HepG2 (cell line): ENCODE measurements around the gene RIMBP2. TPM values are rescaled to one million over a fixed set of nuclear protein-coding genes. Genes with fewer than 3 reads are reported as not detected.

Experiments
- ATAC-seq: fragments of 200-7000 bp; cut with Tn5 transposase; 3 replicates; pipeline ENCODE4 v1.9.1; 2020; ENCODE audit warnings: mild to moderate bottlenecking, moderate library complexity
- BruUV-seq: library from RNA; stranded (reverse); fragments of 400-500 nt; replicated peaks from 2 replicates; lab custom pipeline; 2021; lab: Mats Ljungman, UMichigan
- CTCF ChIA-PET: fragments of 300-600 bp; formaldehyde crosslinking; extraction: SDS; loops from one replicate; lab custom pipeline; 2021; ENCODE audit warnings: low total read pairs, inconsistent platforms, low intra/inter-chr PET ratio; lab: Yijun Ruan, JAX
- POLR2A ChIA-PET: fragments of 350-600 bp; sonication (Branson Sonifier 250); formaldehyde crosslinking; loops from one replicate; lab custom pipeline; 2020; ENCODE audit warnings: antibody characterized with exemption, inconsistent platforms; lab: Yijun Ruan, JAX
- DNase-seq: peaks from one replicate; pipeline ENCODE4 v3.0.0-alpha.2; 2015; ENCODE audit warnings: low spot score
- FAIRE-seq: peaks from 3 replicates; lab custom pipeline; 2011; peaks lifted over from hg19 to GRCh38; lab: Jason Lieb, UNC
- H2AFZ ChIP-seq: one replicate; pipeline ENCODE4 v1.6.1; 2011; ENCODE audit warnings: low read length, inconsistent platforms
- H3K27ac ChIP-seq: fragments of 300-600 bp; 3 replicates; pipeline ENCODE4 v1.8.0; 2011; ENCODE audit warnings: mixed run types, mild to moderate bottlenecking, mixed read lengths, low read length, inconsistent platforms; ENCODE audit not compliant: insufficient read depth; ENCODE audit errors: extremely low read length
- H3K27me3 ChIP-seq, 2 experiments: fragments of 200-600 bp in 1 of 2; 2 replicates in 1 of 2; 3 replicates in 1 of 2; pipeline versions ENCODE4 v1.6.0 to v1.8.0; 2011; ENCODE audit warnings: low read length in 2 of 2, mild to moderate bottlenecking in 2 of 2, moderate library complexity in 2 of 2, inconsistent platforms in 1 of 2; ENCODE audit not compliant: insufficient read depth in 2 of 2, control insufficient read depth in 1 of 2
- H3K36me3 ChIP-seq, 2 experiments: fragments of 200-600 bp in 1 of 2; replicated peaks in 1 of 2; 2 replicates in 1 of 2; 3 replicates in 1 of 2; pipeline versions ENCODE4 v1.5.1 to v1.8.0; 2011; ENCODE audit warnings: low read length in 2 of 2, inconsistent platforms in 1 of 2; ENCODE audit not compliant: insufficient read depth in 2 of 2, control insufficient read depth in 1 of 2
- H3K4me1 ChIP-seq: 2 replicates; pipeline ENCODE4 v1.5.1; 2012; ENCODE audit warnings: low read length, inconsistent platforms; ENCODE audit not compliant: insufficient read depth
- H3K4me2 ChIP-seq: 2 replicates; pipeline ENCODE4 v1.6.0; 2011; ENCODE audit warnings: low read depth, low read length, inconsistent platforms
- H3K4me3 ChIP-seq, 3 experiments: fragments of 200-600 bp in 1 of 3; sonication (generic), shearing (Covaris generic) in 1 of 3; replicated peaks in 1 of 3; 2 replicates each; pipeline ENCODE4 v1.5.1; 2011 to 2016; ENCODE audit warnings: low read length in 3 of 3, inconsistent platforms in 2 of 3, low read depth in 2 of 3, mild to moderate bottlenecking in 2 of 3, control low read depth in 1 of 3, mixed read lengths in 1 of 3; ENCODE audit not compliant: insufficient read depth in 1 of 3
- H3K79me2 ChIP-seq: one replicate; pipeline ENCODE4 v1.6.1; 2011; ENCODE audit warnings: low read length, inconsistent platforms; ENCODE audit not compliant: insufficient read depth
- H3K9ac ChIP-seq: 2 replicates; pipeline ENCODE4 v1.6.0; 2011; ENCODE audit warnings: mild to moderate bottlenecking, low read depth, low read length, inconsistent platforms; ENCODE audit not compliant: insufficient read depth
- H3K9me3 ChIP-seq: 2 replicates; pipeline ENCODE4 v1.5.1; 2012; ENCODE audit warnings: mild to moderate bottlenecking, low read length
- H4K20me1 ChIP-seq: 2 replicates; pipeline ENCODE4 v1.6.0; 2011; ENCODE audit warnings: inconsistent platforms, mild to moderate bottlenecking, low read length, moderate library complexity; ENCODE audit not compliant: insufficient read depth
- ARHGAP35 ChIP-seq: sonication (generic); formaldehyde crosslinking; IDR thresholded peaks from 2 replicates; pipeline ENCODE4 v1.9.0; 2022; ENCODE audit warnings: mild to moderate bottlenecking, inconsistent platforms, moderate library complexity, missing genetic modification reagents, borderline replicate concordance
- ARID4A ChIP-seq: sonication (generic); formaldehyde crosslinking; IDR thresholded peaks from 2 replicates; pipeline ENCODE4 v1.5.0; 2020; ENCODE audit warnings: mild to moderate bottlenecking, missing genetic modification reagents, borderline replicate concordance
- BRF2 ChIP-seq: sonication (generic); formaldehyde crosslinking; IDR thresholded peaks from 2 replicates; pipeline ENCODE4 v1.8.1; 2022; ENCODE audit warnings: mild to moderate bottlenecking, missing genetic modification reagents
- ERF ChIP-seq: IDR thresholded peaks from 2 replicates; pipeline ENCODE4 v1.6.1; 2018; ENCODE audit warnings: missing biosample characterization, missing genetic modification reagents
- FOXO1 ChIP-seq: sonication (generic); formaldehyde crosslinking; IDR thresholded peaks from 2 replicates; pipeline ENCODE4 v1.4.0; 2020; ENCODE audit warnings: missing genetic modification reagents
- SIX1 ChIP-seq: sonication (generic); formaldehyde crosslinking; IDR thresholded peaks from 2 replicates; pipeline ENCODE4 v1.4.0; 2020; ENCODE audit warnings: missing genetic modification reagents, borderline replicate concordance
- TGIF2 ChIP-seq: IDR thresholded peaks from 2 replicates; pipeline ENCODE4 v1.6.1; 2016; ENCODE audit warnings: control low read depth, missing compliant biosample characterization
- ZHX1 ChIP-seq: sonication (generic); formaldehyde crosslinking; IDR thresholded peaks from 2 replicates; pipeline ENCODE4 v1.8.1; 2022; ENCODE audit warnings: low read depth, mild to moderate bottlenecking, missing genetic modification reagents
- ZNF7 ChIP-seq: IDR thresholded peaks from 2 replicates; pipeline ENCODE4 v1.6.1; 2016; ENCODE audit warnings: missing biosample characterization, missing genetic modification reagents
- ZNF746 ChIP-seq: sonication (generic); formaldehyde crosslinking; IDR thresholded peaks from 2 replicates; pipeline ENCODE4 v1.8.0; 2022; ENCODE audit warnings: mild to moderate bottlenecking, missing genetic modification reagents
- WGBS: methylation state at CpG from one replicate; pipeline ENCODE4 v1.1.6; 2017; ENCODE audit warnings: low lambda C conversion rate; 5-methylcytosine and 5-hydroxymethylcytosine counted together
- in situ Hi-C: cut with HindIII; loops from 2 replicates; pipeline ENCODE4 v1.10.0; 2017; ENCODE audit warnings: low pct_unique_long_range_greater_than_20kb; ENCODE audit not compliant: extremely low pct_ligation_motif_present
- intact Hi-C: fragments of 100-400 bp; cut with micrococcal nuclease; formaldehyde crosslinking; loops from one replicate; pipeline ENCODE4 v1.10.0; 2022; ENCODE audit not compliant: unreplicated experiment
- polyA plus RNA-seq, 8 experiments: library from polyadenylated mRNA; depleted of rRNA in 3 of 8; stranded (reverse) in 7 of 8; unstranded in 1 of 8; fragments of >200 nt; fragmentation: Illumina TruSeq in 4 of 8; extraction: Trizol in 4 of 8; gene quantifications; 2 replicates each; pipeline versions ENCODE4 v1.2.1 to v1.2.3, GENCODE V29; 2011 to 2016; ENCODE audit warnings: low read depth in 4 of 8, missing spikeins in 1 of 8, mixed read lengths in 1 of 8; ENCODE audit not compliant: insufficient read depth in 1 of 8
- total RNA-seq, 5 experiments: library from RNA; depleted of rRNA; stranded (reverse); fragments of >200 nt; fragmentation: Illumina TruSeq; extraction: Trizol; gene quantifications; 2 replicates each; pipeline ENCODE4 v1.2.3, GENCODE V29; 2016; ENCODE audit warnings: low read depth in 1 of 5

The RIMBP2 gene
- total and polyA plus RNA-seq, 2 of the 13 experiments (the other 11 are each of a cell fraction or from before 2014, with no cell fraction given) = 0.03 TPM; not detected in 1

DNA sequence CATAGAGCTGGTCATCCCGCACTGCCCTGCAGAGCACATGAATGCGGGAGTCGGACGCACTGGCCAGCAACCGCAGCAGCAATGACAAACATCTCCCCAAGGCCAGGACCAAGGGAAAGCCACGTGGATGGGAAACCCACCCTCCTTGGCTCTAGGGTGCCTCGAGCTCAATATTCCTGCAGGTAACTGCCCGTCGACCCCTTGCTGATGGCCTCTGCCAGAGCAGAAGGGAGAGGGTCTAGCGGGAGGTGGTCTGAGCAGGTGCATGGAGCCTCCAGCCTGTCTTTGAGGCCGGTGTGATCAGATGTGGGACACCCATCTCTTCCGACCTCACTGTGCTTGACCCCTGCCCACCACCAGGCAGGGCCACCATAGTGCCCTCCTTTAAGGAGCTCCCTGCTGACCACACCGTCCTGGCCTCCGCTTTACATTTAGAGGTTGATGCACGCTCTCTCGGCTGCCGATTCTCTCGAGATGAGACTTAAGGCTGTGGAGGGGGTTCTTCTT, 288.7 kb downstream of the RIMBP2 start:
- Histone ChIP-seq H3K27ac (no peak overlapping the region), H3K79me2 (no peaks in the 10 kb centered on the region), H3K4me3 (no peak overlapping the region), H3K9ac (no peak overlapping the region), H3K36me3 (no peaks in the 10 kb centered on the region), H4K20me1 (no peaks in the 10 kb centered on the region), H3K9me3 (no peaks in the 10 kb centered on the region), H3K27me3 (peaks cover 6 to 69% of the 10 kb centered on the region in 2 experiments), H3K4me2 (no peak overlapping the region), H3K4me1 (no peaks in the 10 kb centered on the region), H2AFZ (no peak overlapping the region)
- intact Hi-C loops (no loop called here), in situ Hi-C loops (no loop called here)
- no peak for ATAC-seq
- no TSS peak for BruUV-seq
- ChIA-PET CTCF (no interaction called here), POLR2A (no interaction called here)
- no peak for FAIRE-seq
- 66% methylated on average over 7 of the region's 18 CpGs for WGBS
- no peak for DNase-seq
- no peak for TF ChIP-seq BRF2 (CRISPR knock-in tag)
- TF ChIP-seq ZHX1 (CRISPR knock-in tag) = no peak
- TF ChIP-seq SIX1 (CRISPR knock-in tag) = no peak
- TF ChIP-seq ARID4A (CRISPR knock-in tag) = no peak
- TF ChIP-seq FOXO1 (CRISPR knock-in tag) = no peak
- no peak for TF ChIP-seq ARHGAP35 (CRISPR knock-in tag)
- no peak for TF ChIP-seq TGIF2
- no peak for TF ChIP-seq ERF (CRISPR knock-in tag)
- no peak for TF ChIP-seq ZNF746 (CRISPR knock-in tag)
- TF ChIP-seq ZNF7 (CRISPR knock-in tag) = no peak
